MG63 (cell line): ENCODE measurements around the gene TOGARAM1. TPM values are rescaled to one million over a fixed set of nuclear protein-coding genes. Genes with fewer than 3 reads are reported as not detected.

Experiments
- DNase-seq: peaks from one replicate; pipeline ENCODE4 v3.0.0-alpha.2; 2020
- H3K27me3 ChIP-seq: fragments of 250-450 bp; sonication (Bioruptor Pico); 2 replicates; pipeline ENCODE4 v1.5.1; 2020; ENCODE audit warnings: mild to moderate bottlenecking, moderate library complexity
- H3K36me3 ChIP-seq: fragments of 250-450 bp; sonication (Bioruptor Pico); 2 replicates; pipeline ENCODE4 v1.5.1; 2020; ENCODE audit warnings: mild to moderate bottlenecking, moderate library complexity
- H3K4me3 ChIP-seq: fragments of 250-450 bp; sonication (Bioruptor Pico); 2 replicates; pipeline ENCODE4 v1.5.1; 2020; ENCODE audit warnings: mild to moderate bottlenecking, moderate library complexity
- H3K9me3 ChIP-seq: fragments of 250-450 bp; sonication (Bioruptor Pico); 2 replicates; pipeline ENCODE4 v1.5.1; 2020; ENCODE audit warnings: mild to moderate bottlenecking, moderate library complexity
- total RNA-seq: library from RNA; depleted of rRNA; stranded (reverse); fragments of >200 nt; shearing (Covaris generic); gene quantifications from 2 replicates; pipeline ENCODE4 v1.2.3, GENCODE V29; 2014; ENCODE audit warnings: low replicate concordance

TOGARAM1 gene
- total RNA-seq, 1 experiment from 2014 or later = 3.4 TPM

DNA sequence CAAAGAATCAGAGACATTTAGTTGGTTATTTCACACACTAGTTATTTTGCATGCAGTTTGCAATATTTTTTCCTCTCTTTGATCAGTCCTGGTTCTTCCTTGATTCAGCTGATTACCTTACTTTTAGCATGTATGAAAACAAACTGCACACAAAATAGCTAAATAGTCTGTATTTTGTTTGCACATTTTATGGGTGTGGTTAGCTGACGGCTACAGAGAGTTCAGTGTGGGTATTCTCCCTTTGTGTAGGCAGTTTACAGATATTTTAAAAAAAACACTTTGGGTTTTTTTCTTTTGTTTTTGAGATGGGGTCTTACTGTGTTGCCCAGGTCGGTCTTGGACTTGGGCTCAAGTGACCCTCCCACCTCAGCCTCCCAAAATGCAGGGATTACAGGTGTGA lies 28.5 kb downstream of the TOGARAM1 start:
- no peaks in the 10 kb centered on the region for H3K27me3 ChIP-seq
- no peak for DNase-seq
- no peaks in the 10 kb centered on the region for H3K36me3 ChIP-seq
- H3K4me3 ChIP-seq = no peak overlapping the region
- H3K9me3 ChIP-seq = no peaks in the 10 kb centered on the region

DNA sequence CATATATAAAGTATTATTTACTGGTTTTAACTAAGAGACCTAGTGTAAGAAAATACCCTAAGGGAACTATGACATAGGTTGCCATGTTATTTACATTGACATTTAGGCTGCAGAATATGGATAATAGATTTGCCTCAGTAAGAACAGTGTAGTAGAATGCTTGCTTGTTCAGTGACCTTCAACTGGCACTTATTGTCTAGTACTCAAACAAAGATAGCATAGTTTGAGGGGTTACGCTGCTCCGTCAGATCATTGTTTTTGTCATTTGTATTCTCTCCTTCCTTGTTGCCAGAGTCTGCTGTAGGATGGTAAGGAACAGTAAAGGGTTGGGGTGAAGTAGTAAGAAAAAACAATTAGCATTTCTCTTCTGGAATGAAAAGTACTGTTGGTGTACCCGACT lies 33.2 kb downstream of the TOGARAM1 start:
- Histone ChIP-seq H3K27me3 (no peaks in the 10 kb centered on the region), H3K4me3 (no peak overlapping the region), H3K36me3 (no peaks in the 10 kb centered on the region), H3K9me3 (no peaks in the 10 kb centered on the region)
- DNase-seq = no peak

DNA sequence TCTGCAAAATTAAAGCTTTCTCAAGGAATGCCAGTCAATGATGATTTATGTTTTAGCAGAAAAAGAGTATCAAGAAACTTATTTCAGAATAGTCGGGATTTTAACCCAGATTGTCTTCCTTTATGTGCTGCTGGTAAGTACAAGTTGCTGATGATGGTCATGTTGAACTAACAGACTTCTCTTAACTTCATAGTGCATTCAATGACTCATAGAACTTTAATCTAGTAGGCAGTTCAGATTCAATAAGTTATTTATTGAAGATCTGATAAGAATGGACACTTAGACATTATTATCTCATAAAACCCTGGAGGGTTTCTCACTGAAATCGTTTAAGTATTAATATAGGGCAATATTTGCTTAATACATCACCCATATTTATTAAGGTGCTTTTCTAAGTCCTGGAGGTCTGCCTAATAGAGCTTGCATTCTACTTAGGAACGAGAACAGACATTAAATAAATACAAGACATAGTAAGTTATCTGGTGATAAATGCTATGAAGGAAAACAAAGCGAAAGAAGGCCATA lies 33.8 kb downstream of the TOGARAM1 start:
- Histone ChIP-seq H3K9me3 (no peaks in the 10 kb centered on the region), H3K27me3 (no peaks in the 10 kb centered on the region), H3K4me3 (no peak overlapping the region), H3K36me3 (no peaks in the 10 kb centered on the region)
- DNase-seq = no peak

DNA sequence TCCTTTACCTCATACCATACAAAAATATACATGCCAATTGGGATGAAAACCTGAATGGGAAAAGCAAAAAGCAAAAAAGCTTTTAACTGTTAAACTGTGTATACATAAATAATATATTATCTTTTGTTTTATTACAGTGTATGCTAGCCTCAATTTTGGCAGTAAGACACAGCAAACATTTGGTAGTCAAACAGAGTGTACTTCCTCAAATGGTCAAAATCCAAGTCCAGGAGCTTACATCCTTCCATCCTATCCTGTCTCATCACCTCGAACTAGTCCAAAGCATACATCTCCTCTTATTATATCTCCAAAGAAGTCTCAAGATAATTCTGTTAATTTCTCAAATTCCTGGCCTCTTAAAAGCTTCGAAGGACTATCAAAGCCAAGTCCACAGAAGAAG lies 41.9 kb downstream of the TOGARAM1 start:
- Histone ChIP-seq H3K9me3 (no peaks in the 10 kb centered on the region), H3K4me3 (no peak overlapping the region), H3K27me3 (no peaks in the 10 kb centered on the region), H3K36me3 (no peaks in the 10 kb centered on the region)
- no peak for DNase-seq

DNA sequence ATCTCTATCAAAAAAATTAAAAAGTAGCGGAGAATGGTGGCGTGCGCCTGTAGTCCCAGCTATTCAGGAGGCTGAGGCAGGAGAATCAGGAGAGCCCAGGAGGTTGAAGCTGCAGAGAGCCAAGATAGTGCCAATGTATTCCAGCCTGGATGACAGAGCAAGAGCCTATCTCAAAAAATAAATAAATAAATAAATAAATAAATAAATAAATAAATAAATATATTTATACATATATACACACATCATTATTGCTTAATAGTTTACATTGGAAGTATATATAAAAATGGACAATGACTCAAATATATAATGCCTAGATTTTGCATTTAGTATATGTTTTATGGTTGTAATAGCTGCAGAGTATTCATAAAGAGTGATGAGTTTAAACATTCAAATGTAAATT lies 53.1 kb downstream of the TOGARAM1 start:
- H3K9me3 ChIP-seq = no peaks in the 10 kb centered on the region
- no peaks in the 10 kb centered on the region for H3K27me3 ChIP-seq

DNA sequence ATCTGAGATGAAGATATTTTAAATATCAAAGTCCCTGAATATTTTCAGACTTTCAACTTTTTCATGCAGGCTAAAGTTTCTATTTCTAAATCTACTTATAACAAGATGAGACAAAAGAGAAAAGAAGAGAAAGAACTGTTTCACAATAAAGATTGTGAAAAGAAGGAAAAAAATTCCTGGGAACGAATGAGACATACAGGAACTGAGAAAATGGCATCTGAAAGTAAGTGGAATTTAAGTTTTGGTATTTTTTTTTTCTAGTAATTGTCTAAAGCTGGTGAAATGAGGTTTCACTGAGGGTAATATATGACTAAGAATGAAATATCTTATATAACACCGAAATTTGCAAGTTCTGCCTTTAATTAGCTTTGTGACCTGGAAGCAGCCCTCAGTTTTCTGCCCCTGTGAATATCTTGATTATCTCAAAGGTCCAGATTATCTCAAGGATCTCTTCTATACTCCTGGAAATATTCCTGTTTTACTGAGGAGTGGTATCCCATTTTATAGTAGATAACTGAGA lies 66.2 kb downstream of the TOGARAM1 start:
- H3K9me3 ChIP-seq = no peaks in the 10 kb centered on the region
- no peak for DNase-seq

More for the DNA sequence above, 53.1 kb downstream of the TOGARAM1 start:
- Histone ChIP-seq H3K4me3 (no peak overlapping the region), H3K36me3 (no peaks in the 10 kb centered on the region)
- no peak for DNase-seq

DNA sequence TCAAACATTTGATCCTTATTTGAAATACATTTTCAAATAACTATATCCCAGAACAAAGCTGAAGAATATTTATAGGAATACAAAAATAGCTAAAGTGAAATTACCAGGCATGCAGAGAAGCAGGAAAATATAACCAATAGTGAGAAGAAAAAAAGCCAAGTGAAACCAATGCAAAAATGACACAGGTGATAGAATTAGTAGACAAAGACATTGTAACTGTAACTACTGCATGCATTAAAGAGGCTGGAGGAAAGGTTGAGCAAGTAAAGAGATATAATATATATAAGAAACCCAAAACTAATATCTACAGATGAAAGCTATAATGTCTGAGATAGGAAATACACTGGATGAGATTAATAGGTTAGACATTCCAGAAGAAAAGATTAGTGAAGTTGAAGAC lies 72.7 kb downstream of the TOGARAM1 start:
- Histone ChIP-seq H3K4me3 (no peak overlapping the region), H3K27me3 (no peaks in the 10 kb centered on the region), H3K36me3 (peaks cover 2% of the 10 kb centered on the region; the same call in 1 of the 2 replicates), H3K9me3 (no peaks in the 10 kb centered on the region)
- DNase-seq = no peak

More for the DNA sequence above, 66.2 kb downstream of the TOGARAM1 start:
- Histone ChIP-seq H3K36me3 (peaks cover 2% of the 10 kb centered on the region), H3K27me3 (no peaks in the 10 kb centered on the region), H3K4me3 (no peak overlapping the region)

DNA sequence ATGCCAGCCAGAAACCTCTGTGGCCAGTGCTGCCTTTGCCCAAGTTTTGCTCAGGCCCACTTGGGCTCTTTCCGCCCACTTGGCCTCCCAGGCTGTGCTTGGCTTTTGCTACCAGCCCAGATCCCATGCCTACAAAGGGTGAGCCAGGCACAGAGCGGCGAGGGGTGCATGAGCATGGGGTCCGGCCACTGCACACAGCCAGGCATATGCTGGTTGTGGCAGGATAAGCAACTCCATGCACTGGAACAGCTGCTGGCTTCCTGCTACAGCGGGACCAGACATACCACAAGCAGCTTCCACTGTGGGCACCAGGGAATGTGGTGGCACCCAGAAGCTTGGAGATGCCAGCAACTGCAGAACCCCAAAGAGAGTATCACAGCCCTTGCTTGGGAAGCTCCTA lies 76.3 kb downstream of the TOGARAM1 start:
- Histone ChIP-seq H3K4me3 (no peak overlapping the region), H3K9me3 (no peaks in the 10 kb centered on the region), H3K27me3 (no peaks in the 10 kb centered on the region), H3K36me3 (no peaks in the 10 kb centered on the region)
- DNase-seq = no peak

DNA sequence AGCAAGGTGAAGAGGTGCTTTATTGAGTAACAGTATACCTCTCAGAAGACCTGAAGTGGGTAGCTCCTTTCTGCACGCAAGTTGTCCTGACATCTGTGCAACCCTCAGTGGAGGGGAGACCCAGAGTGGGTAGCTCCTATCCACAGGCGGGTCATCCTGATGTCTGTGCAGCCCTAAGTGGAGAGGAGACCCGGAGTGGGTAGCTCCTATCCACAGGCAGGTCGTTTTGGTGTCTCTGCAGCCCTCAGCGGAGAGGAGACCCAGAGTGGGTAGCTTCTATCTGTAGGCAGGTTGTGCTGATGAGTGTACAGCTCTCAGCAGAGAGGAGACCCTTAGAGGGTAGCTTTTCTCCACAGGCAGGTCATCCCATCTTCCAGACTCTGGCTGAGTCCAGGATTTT lies 76.9 kb downstream of the TOGARAM1 start:
- no peaks in the 10 kb centered on the region for H3K36me3 ChIP-seq
- H3K27me3 ChIP-seq = no peaks in the 10 kb centered on the region
- H3K9me3 ChIP-seq = no peaks in the 10 kb centered on the region
- DNase-seq = no peak
- H3K4me3 ChIP-seq = no peak overlapping the region

DNA sequence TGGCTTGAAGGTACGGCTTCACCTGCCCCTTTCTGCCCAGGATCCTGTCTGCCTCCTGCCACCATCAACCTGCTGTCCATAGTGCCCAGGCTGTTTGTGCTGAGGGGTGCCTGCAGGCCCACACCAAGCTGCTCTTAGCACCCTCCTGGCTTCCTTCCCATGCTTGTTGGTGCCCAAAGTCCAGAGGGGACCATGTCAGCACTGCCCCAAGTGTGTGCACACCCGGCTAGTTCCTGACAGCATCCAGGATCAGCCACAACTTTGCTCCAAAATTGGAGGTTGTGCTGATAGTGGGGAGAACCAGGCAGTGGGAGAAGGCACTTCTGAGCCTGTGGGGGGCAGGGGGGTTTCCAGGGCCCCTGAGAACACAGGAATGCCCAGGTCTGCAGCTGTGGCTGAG lies 77.4 kb downstream of the TOGARAM1 start:
- no peaks in the 10 kb centered on the region for H3K27me3 ChIP-seq
- no peaks in the 10 kb centered on the region for H3K36me3 ChIP-seq
- DNase-seq = no peak
- no peaks in the 10 kb centered on the region for H3K9me3 ChIP-seq
- H3K4me3 ChIP-seq = no peak overlapping the region

DNA sequence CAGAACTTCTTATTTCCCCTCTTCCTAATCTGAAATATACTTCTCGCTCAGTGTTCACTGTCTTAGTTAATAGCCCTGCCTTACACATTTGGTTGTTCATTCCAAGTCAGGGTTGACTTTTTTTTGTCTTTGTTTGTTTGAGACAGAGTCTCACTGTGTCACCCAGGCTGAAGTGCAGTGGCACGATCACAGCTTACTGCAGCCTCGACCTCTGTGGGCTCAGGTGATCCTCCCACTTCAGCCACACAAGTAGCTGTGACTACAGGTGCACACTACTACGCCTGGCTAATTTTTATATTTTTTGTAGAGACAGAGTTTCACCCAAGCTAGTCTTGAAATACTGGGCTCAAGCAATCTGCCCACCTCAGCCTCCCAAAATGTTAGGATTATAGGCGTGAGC lies 79.7 kb downstream of the TOGARAM1 start:
- DNase-seq = no peak
- Histone ChIP-seq H3K36me3 (no peaks in the 10 kb centered on the region; the same call in 1 of the 2 replicates), H3K27me3 (no peaks in the 10 kb centered on the region), H3K4me3 (no peak overlapping the region), H3K9me3 (no peaks in the 10 kb centered on the region)

DNA sequence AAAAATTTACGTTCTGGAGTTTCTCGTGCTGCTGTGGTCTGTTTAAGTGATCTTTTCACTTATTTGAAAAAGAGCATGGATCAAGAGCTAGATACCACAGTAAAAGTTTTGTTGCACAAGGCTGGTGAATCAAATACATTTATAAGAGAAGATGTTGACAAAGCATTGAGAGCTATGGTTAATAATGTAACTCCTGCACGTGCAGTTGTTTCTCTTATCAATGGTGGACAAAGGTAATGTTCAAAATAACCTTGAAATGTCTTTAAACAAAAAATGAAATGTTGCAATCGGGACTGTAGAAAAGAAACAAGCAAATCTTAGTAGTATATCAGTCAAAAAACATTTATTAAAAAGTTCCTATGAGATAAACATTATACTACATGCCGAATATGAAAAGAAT lies 82.6 kb downstream of the TOGARAM1 start:
- Histone ChIP-seq H3K4me3 (no peak overlapping the region), H3K27me3 (no peaks in the 10 kb centered on the region), H3K36me3 (no peaks in the 10 kb centered on the region; the same call in 1 of the 2 replicates), H3K9me3 (no peaks in the 10 kb centered on the region)
- DNase-seq = no peak

DNA sequence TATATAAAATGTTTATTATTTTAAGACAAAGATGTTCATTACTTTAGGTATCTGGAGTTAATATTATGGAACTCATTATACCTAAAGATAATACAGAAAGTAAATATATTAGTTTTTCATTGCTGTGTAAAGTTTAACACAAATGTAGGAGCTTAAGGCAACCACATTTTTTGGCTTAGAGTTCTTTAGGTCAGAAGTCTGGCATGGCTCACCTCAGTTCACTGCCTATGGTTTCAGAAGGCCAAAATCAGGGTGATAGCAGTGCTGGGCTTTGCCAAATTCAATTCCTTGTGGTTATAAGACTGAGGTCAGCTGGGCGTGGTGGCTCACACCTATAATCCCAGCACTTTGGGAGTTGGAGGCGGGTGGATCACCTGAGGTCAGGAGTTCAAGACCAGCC lies 86.4 kb downstream of the TOGARAM1 start:
- Histone ChIP-seq H3K9me3 (no peaks in the 10 kb centered on the region), H3K36me3 (no peaks in the 10 kb centered on the region; the same call in 1 of the 2 replicates), H3K27me3 (no peaks in the 10 kb centered on the region), H3K4me3 (no peak overlapping the region)
- peak; percentile 3 for DNase-seq

DNA sequence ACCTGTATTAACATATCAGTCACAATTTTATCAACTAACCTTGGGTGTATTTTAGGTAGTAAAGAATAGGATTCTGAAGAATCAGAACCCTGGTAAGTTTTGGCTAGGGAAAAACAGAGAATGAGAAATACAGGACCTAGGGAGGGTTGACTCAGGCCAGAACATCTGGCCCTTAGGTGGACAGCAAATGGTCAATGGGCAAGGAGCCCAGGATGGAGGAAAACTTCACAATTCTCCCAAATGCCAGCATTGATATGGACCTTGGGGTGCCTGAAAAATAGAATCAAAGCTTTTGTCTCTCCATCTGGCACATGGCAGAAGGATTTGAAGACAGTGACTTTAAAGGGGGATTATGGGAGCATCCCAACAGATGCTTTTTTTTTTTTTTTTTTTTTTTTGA lies 89.2 kb downstream of the TOGARAM1 start:
- Histone ChIP-seq H3K27me3 (no peaks in the 10 kb centered on the region), H3K9me3 (no peaks in the 10 kb centered on the region), H3K36me3 (no peaks in the 10 kb centered on the region), H3K4me3 (no peak overlapping the region)
- DNase-seq = no peak

DNA sequence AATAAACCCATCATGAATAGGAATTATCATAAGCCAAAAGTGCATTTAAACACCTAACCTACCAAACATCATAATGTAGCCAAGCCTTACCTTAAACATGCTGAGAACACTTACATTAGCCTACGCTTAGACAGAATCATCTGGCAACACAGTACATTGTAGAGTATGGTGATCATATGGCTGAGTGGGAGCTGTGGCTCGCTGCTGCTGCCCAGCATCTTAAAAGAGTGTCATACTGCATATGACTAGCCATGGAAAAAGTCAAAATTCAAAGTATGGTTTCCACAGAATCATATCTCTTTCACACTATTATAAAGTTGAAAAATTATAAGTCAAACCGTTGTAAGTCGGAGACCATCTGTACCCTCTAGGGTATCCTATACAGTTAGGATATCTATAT lies 89.9 kb downstream of the TOGARAM1 start:
- Histone ChIP-seq H3K27me3 (no peaks in the 10 kb centered on the region), H3K36me3 (no peaks in the 10 kb centered on the region), H3K9me3 (no peaks in the 10 kb centered on the region), H3K4me3 (no peak overlapping the region)
- no peak for DNase-seq

DNA sequence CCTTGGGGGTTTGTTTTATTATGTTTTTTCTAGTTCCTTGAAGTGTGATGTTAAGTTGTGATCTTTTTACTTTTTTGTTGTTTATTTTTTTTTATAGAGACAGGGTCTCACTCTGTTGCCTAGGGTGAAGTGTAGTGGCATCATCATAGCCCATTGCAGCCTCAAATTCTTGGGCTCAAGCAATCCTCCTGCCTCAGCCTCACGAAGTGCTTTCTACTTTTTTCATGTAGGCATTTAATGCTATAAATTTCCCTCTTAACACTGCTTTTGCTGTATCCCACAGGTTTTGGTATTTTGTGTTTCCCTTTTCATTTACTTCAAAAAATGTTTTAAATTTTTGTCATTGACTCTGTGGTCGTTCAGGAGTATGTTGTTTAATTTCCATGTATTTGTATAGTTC lies 95.4 kb downstream of the TOGARAM1 start:
- Histone ChIP-seq H3K27me3 (no peaks in the 10 kb centered on the region), H3K4me3 (no peak overlapping the region), H3K36me3 (no peaks in the 10 kb centered on the region), H3K9me3 (no peaks in the 10 kb centered on the region)
- no peak for DNase-seq

DNA sequence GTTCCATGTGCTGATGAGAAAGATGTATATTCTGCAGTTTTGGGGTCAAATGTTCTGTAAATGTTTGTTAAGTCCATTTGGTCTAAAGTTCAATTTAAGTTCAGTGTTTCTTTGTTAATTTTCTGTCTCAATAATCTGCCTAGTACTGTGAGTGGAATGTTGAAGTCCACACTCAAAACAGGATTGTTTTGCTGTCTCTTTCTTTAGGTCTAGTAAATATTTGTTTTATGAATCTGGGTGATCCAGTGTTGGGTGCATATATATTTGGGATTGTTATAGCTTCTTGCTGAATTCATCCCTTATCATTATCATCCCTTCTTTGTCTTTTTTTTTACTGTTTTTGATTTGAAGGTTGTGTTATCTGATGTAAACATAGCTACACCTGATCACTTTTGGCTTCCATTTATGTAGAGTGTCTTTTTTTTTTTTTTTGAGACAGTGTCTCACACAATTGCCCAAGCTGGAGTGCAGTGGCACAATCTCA lies 95.9 kb downstream of the TOGARAM1 start:
- Histone ChIP-seq H3K27me3 (no peaks in the 10 kb centered on the region), H3K9me3 (no peaks in the 10 kb centered on the region), H3K36me3 (no peaks in the 10 kb centered on the region), H3K4me3 (no peak overlapping the region)
- no peak for DNase-seq

DNA sequence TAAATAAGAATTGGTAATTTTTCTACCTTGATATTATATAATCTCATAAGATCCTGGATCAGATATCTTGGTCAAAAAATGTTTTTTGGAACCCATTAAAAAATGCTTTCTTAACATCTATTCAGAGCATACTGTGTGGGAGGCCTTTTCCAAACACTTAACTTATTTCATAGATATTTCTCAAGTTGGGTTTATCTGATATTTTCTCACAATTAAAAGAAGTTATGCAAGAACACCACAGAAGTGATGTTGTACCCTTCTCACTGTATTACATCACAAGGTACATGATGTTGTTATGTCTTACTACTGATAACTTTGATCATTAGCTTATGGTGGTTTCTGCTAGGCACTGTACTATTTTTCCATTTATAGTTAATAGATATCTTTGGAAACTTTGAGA lies 98.6 kb downstream of the TOGARAM1 start:
- Histone ChIP-seq H3K4me3 (no peak overlapping the region), H3K27me3 (no peaks in the 10 kb centered on the region), H3K36me3 (no peaks in the 10 kb centered on the region), H3K9me3 (no peaks in the 10 kb centered on the region)
- no peak for DNase-seq
